VCaP (cell line): Measurements from ENCODE around the gene MSL1.
"Not testable (repeated sequence)": the region's sequence is repeated elsewhere in the genome, so short reads cannot be mapped to it uniquely, and the experiment has no call there.

Source experiments
- H3K27ac ChIP-seq: fragments of 450-650 bp; 2 replicates; pipeline ENCODE4 v1.5.1; 2017
- TF ChIP-seq, protein P1 (sequence below): fragments of 450-650 bp; conservative IDR thresholded peaks from 2 replicates; pipeline ENCODE4 v1.5.1; 2017; ENCODE audit warnings: mild to moderate bottlenecking, moderate library complexity

Gene MSL1

DNA sequence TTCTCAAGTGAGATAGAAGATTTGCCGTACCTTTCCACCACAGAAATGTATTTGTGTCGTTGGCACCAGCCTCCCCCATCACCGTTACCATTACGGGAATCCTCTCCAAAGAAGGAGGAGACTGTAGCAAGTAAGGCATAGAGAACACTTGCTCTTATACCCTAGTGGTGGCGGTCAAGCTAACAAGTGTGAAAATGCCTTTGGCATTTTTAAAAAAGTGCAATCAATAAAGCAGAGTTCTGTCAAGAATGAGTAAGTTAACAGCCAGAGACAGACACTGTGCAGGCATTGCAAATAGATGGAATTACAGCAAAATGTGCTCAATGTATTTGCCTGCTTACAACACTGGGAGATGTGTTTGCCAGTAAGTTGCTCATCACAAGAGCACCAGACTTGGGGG is 7.7 kb downstream of the MSL1 start:
- TF ChIP-seq, protein P1, sequence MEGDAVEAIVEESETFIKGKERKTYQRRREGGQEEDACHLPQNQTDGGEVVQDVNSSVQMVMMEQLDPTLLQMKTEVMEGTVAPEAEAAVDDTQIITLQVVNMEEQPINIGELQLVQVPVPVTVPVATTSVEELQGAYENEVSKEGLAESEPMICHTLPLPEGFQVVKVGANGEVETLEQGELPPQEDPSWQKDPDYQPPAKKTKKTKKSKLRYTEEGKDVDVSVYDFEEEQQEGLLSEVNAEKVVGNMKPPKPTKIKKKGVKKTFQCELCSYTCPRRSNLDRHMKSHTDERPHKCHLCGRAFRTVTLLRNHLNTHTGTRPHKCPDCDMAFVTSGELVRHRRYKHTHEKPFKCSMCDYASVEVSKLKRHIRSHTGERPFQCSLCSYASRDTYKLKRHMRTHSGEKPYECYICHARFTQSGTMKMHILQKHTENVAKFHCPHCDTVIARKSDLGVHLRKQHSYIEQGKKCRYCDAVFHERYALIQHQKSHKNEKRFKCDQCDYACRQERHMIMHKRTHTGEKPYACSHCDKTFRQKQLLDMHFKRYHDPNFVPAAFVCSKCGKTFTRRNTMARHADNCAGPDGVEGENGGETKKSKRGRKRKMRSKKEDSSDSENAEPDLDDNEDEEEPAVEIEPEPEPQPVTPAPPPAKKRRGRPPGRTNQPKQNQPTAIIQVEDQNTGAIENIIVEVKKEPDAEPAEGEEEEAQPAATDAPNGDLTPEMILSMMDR: no peak
- H3K27ac ChIP-seq: no peak overlapping the region

DNA sequence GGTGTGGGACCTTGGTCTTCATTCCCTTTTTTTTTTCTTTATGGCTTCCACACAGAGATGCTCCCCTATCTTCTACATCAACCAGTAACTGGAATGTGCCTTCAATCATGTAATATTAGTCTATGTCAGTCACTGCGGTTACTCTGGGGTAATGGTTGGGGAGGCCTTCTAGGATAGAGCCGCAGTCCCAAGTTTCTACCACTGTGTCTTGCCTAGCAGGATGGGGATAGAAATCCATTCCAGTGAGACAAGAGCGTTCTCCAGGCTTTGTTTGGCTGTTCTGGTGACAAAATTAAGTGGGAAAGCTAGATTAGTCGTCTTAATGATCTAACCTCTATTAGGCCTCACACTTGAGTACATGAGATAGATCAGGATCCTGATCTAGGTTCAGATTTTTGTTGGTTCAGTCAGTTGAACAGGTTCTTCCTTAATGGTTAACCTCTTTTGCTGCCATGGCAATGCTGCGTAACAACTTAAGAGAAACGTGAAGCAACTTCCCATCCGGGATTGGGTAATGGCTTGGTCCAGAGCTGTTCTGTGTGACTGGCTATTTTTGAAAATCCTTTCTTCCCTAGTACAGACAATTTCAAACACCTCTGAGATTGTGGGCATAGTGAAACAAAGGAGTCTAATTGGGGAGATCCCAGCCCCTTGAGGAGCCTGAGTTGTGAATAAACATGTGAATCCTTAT is 8.7 kb downstream of the MSL1 start:
- TF ChIP-seq, protein P1: no peak

DNA sequence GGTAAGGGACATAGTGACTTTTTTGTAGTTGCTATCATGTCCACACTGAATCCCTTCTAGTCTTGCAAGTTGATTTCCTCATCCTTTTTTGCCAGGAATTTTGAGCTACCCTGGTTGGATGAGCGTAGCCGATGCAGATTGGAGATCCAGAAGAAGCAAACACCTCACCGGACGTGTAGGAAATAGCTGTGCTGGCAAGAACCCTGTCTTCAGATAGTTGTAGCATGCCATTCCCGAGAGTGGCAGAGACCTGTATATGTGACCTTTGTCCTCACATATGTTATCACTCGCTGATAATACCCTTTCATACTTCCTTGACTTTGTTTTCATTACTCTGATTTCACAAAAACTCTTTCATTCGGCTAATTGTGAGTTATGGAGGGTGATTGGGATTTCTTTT is 12.4 kb downstream of the MSL1 start:
- TF ChIP-seq, protein P1: no peak
- H3K27ac ChIP-seq: no peak overlapping the region

More for the DNA sequence above, 8.7 kb downstream of the MSL1 start:
- H3K27ac ChIP-seq: no peak overlapping the region

DNA sequence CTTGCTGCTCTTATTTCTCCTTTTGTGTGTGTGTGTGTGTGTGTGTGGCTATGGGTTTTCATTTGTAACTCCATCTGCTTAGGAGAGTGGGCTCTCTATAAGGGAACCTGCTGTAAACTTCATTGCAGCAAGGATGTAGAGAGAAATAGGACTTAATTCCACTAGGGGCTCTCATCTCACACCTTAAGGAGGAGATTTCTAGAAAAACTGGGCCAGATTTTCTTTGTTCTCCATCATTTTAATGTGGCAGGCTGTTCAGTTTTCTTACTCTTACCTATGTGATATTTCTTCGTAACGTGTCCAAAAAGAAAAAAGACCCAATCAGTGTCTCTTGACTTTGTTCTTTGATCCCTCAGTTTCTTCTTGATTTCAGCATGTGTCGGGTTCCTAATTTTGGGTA is 14.0 kb downstream of the MSL1 start:
- TF ChIP-seq, protein P1: 0 out of 2 replicates have a peak, but pooled peaks have one; percentile 10
- H3K27ac ChIP-seq: peak overlapping the region; percentile 16; the same call in 1 of the 2 replicates

DNA sequence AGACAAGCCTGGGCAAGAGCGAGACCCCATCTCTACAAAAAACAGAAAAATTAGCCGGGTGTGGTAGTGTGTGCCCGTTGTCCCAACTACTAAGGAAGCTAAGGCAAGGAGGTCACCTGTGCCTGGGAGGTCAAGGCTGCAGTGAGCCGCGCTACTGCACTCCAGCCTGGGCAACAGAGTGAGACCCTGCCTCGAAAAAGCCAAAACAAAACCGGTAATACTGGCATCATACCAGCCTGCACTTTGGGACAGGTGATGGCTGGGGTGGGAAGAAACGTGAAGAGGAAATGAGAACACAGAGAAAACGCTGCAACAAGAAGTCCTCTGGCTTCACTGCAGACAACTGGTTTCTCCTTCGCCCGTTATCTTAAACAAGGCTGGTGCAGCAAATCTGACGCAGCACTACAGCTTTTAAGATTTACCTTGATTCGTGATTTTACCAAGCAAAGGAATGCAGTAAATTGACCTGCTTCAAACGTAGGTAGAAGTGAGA is 17.8 kb downstream of the MSL1 start:
- TF ChIP-seq, protein P1: no peak
- H3K27ac ChIP-seq: peak overlapping the region; percentile 97

DNA sequence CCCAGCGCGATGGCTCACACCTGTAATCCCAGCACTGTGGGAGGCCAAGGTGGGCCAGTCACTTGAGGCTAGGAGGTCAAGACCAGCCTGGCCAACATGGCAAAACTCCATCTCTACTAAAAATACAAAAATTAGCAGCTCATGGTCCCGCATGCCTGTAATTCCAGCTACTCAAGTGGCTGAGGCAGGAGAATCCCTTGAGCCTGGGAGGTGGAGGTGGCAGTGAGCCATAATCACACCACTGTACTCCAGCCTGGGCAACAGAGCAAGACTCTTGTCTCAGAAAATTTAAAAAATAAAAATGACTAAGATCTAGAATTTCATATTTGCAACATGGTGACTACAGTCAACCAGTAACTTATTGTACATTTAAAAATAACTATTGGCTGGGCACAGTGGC is 21.4 kb downstream of the MSL1 start:
- H3K27ac ChIP-seq: not testable (repeated sequence)

DNA sequence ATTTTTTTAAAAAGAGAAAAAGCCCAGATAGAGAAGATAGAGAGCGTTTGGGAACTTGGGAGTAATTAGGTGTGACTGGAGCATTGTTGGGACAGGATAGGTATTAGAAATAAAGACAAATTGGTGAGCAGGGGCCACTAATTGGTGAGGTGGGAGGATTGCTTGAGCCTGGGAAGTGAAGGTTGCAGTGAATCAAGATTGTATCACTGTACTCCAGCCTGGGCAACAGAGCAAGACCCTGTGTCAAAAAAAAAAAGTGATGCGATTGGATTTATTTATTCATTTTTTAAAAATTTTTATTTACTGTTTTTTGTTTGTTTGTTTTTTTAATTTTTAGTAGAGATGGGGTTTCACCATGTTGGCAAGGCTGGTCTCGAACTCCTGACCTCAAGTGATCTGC is 23.7 kb downstream of the MSL1 start:
- no peak overlapping the region for H3K27ac ChIP-seq
- TF ChIP-seq, protein P1: no peak

DNA sequence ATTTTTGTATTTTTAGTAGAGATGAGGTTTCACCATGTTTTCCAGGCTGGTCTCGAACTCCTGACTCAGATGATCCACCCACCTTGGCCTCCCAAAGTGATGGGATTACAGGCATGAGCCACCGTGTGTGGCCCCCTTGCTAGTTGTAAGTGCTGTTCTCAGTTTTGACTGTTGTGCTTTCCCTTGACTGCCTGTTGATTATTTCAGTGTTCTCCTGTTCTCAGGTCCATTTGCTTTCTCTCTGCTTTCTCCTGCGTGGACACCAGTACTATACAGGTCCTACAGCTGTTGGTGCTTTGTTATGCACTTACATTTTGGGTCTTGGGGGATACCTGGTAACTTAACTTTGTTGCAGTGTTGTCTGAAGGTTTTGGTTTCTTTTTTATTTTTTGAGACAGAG is 26.8 kb downstream of the MSL1 start:
- H3K27ac ChIP-seq: no peak overlapping the region
- TF ChIP-seq, protein P1: no peak
